Endodermal cell (in vitro differentiated cells): Measurements from ENCODE around the gene SLC22A2. TPM values are rescaled to one million over a fixed set of nuclear protein-coding genes. Genes with fewer than 3 reads are reported as not detected.
"Not testable (repeated sequence)": the region's sequence is repeated elsewhere in the genome, so short reads cannot be mapped to it uniquely, and the experiment has no call there.

ENCODE experiments used
- DNase-seq: peaks from one replicate; pipeline ENCODE4 v3.0.0-alpha.2; 2017
- H3K27ac ChIP-seq: 2 replicates; pipeline ENCODE4 v1.5.1; 2013; ENCODE audit warnings: mild to moderate bottlenecking, low read depth, low read length, moderate library complexity
- H3K27me3 ChIP-seq: 2 replicates; pipeline ENCODE4 v1.6.1; 2013; ENCODE audit warnings: mild to moderate bottlenecking, low read length, moderate library complexity; ENCODE audit not compliant: insufficient read depth, control insufficient read depth, poor library complexity, severe bottlenecking
- H3K36me3 ChIP-seq: 2 replicates; pipeline ENCODE4 v1.7.0; 2013; ENCODE audit warnings: mild to moderate bottlenecking, low read length, moderate library complexity; ENCODE audit not compliant: control insufficient read depth, insufficient read depth
- H3K4me1 ChIP-seq: one replicate; pipeline ENCODE4 v1.7.0; 2013; ENCODE audit warnings: low read length; ENCODE audit not compliant: control insufficient read depth, insufficient read depth
- H3K4me3 ChIP-seq: 2 replicates; pipeline ENCODE4 v1.5.1; 2013; ENCODE audit warnings: mild to moderate bottlenecking, low read length, moderate library complexity
- H3K9ac ChIP-seq: 2 replicates; pipeline ENCODE4 v1.6.1; 2013; ENCODE audit warnings: mild to moderate bottlenecking, low read length, moderate library complexity; ENCODE audit not compliant: poor library complexity, severe bottlenecking; ENCODE audit errors: extremely low read depth
- H3K9me3 ChIP-seq: 2 replicates; pipeline ENCODE4 v1.6.1; 2013; ENCODE audit warnings: mild to moderate bottlenecking, low read length, moderate library complexity; ENCODE audit not compliant: control insufficient read depth
- H3K27ac Mint-ChIP-seq: 2 replicates; pipeline ENCODE4 v1.8.0; 2020; ENCODE audit warnings: mixed read lengths
- H3K27me3 Mint-ChIP-seq: 2 replicates; pipeline ENCODE4 v1.8.0; 2021; ENCODE audit warnings: mild to moderate bottlenecking, mixed read lengths; ENCODE audit not compliant: insufficient read depth
- H3K36me3 Mint-ChIP-seq: 2 replicates; pipeline ENCODE4 v1.8.0; 2020; ENCODE audit warnings: low read depth, mixed read lengths
- H3K4me1 Mint-ChIP-seq: 2 replicates; pipeline ENCODE4 v1.8.0; 2020; ENCODE audit warnings: mixed read lengths
- H3K4me3 Mint-ChIP-seq: 2 replicates; pipeline ENCODE4 v1.8.0; 2020; ENCODE audit warnings: mild to moderate bottlenecking, moderate library complexity, mixed read lengths
- H3K9me3 Mint-ChIP-seq: 2 replicates; pipeline ENCODE4 v1.8.0; 2020; ENCODE audit warnings: mild to moderate bottlenecking, mixed read lengths
- WGBS, 2 experiments: methylation state at CpG; one replicate each; pipeline versions ENCODE4 v1.1.5 to v1.1.7; 2013; ENCODE audit warnings: missing lambda C conversion rate in 2 of 2, mixed read lengths in 1 of 2; ENCODE audit not compliant: insufficient coverage in 1 of 2, insufficient read length in 1 of 2; 5-methylcytosine and 5-hydroxymethylcytosine counted together
- total RNA-seq, 2 donors: library from RNA; stranded (reverse); fragmentation: NEBNext Ultra II Directional in 1 of 2; extraction: Animal tissue kit (Norgen Biotek cat#: 25700) in 1 of 2; gene quantifications; 2 replicates in 1 of 2; 3 replicates in 1 of 2; pipeline ENCODE4 v1.2.1, GENCODE V29; 2021
- TF ChIP-seq, protein P1 (sequence below): fragments of 200-600 bp; sonication (generic); conservative IDR thresholded peaks from 2 replicates; pipeline ENCODE4 v1.5.0; 2021; ENCODE audit warnings: antibody characterized with exemption, mild to moderate bottlenecking

The SLC22A2 gene
- total RNA-seq, 2 donors from 2014 or later, result 0.64 to 1.00 TPM

DNA sequence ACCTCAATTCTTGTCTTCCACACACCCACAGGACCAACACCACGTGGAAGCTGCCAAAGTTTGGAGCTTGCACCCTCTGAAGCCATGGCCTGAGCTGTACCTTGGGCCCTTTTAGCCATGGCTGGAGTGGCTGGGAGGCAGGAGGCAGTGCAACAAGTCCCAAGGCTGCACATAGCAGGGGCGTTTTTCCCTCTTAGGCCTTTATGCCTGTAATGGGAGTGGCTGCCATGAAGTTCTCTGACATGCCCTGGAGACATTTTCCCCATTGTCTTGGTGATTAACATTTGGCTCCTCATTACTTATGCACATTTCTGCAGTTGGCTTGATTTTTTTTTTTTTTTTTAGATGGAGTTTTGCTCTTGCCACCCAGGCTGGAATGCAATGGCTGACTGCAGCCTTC lies 45.2 kb upstream of the SLC22A2 start:
- no peak overlapping the region for H3K27ac Mint-ChIP-seq
- peaks cover 43% of the 10 kb centered on the region for H3K9me3 Mint-ChIP-seq
- H3K4me3 Mint-ChIP-seq, result no peak overlapping the region
- no peaks in the 10 kb centered on the region for H3K27me3 ChIP-seq
- H3K27ac ChIP-seq, result no peak overlapping the region
- H3K4me1 Mint-ChIP-seq, result peaks cover 20% of the 10 kb centered on the region
- no peaks in the 10 kb centered on the region for H3K36me3 ChIP-seq
- peaks cover 4% of the 10 kb centered on the region for H3K36me3 Mint-ChIP-seq
- WGBS, 2 experiments, result 67 to 91% methylated on average over 1 to 2 of the region's 2 CpGs
- H3K9me3 ChIP-seq, result peaks cover 33% of the 10 kb centered on the region
- TF ChIP-seq, protein P1, sequence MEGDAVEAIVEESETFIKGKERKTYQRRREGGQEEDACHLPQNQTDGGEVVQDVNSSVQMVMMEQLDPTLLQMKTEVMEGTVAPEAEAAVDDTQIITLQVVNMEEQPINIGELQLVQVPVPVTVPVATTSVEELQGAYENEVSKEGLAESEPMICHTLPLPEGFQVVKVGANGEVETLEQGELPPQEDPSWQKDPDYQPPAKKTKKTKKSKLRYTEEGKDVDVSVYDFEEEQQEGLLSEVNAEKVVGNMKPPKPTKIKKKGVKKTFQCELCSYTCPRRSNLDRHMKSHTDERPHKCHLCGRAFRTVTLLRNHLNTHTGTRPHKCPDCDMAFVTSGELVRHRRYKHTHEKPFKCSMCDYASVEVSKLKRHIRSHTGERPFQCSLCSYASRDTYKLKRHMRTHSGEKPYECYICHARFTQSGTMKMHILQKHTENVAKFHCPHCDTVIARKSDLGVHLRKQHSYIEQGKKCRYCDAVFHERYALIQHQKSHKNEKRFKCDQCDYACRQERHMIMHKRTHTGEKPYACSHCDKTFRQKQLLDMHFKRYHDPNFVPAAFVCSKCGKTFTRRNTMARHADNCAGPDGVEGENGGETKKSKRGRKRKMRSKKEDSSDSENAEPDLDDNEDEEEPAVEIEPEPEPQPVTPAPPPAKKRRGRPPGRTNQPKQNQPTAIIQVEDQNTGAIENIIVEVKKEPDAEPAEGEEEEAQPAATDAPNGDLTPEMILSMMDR, result no peak
- H3K27me3 Mint-ChIP-seq, result no peaks in the 10 kb centered on the region
- H3K4me1 ChIP-seq, result peaks cover 14% of the 10 kb centered on the region
- no peak overlapping the region for H3K9ac ChIP-seq
- H3K4me3 ChIP-seq, result peak overlapping the region; percentile 50
- DNase-seq, result no peak

GRCh38 chr6:160302431-160303082 lies 43.9 kb upstream of the SLC22A2 start:
- H3K36me3 ChIP-seq, H3K36me3 Mint-ChIP-seq, H3K9ac ChIP-seq, H3K4me3 Mint-ChIP-seq, DNase-seq, H3K27me3 Mint-ChIP-seq, H3K27me3 ChIP-seq, H3K27ac ChIP-seq: not testable (repeated sequence)
- H3K4me3 ChIP-seq, result peak overlapping the region; percentile 18
- 75% methylated on average over 2 of the region's 2 CpGs; no CpG with 5 or more reads in 1 of the 2 experiments for WGBS, 2 experiments
- Mint-ChIP-seq H3K27ac (peak overlapping the region; percentile 74), H3K9me3 (peaks cover 34% of the 10 kb centered on the region), H3K4me1 (peaks cover 20% of the 10 kb centered on the region)
- peaks cover 14% of the 10 kb centered on the region for H3K4me1 ChIP-seq
- H3K9me3 ChIP-seq, result peaks cover 33% of the 10 kb centered on the region

- DNase-seq, result no peak
- Histone ChIP-seq H3K4me1 (peaks cover 14% of the 10 kb centered on the region), H3K4me3 (no peak overlapping the region), H3K36me3 (no peaks in the 10 kb centered on the region), H3K9ac (no peak overlapping the region), H3K27me3 (no peaks in the 10 kb centered on the region), H3K9me3 (peaks cover 33% of the 10 kb centered on the region), H3K27ac (no peak overlapping the region)
- Mint-ChIP-seq H3K4me3 (no peak overlapping the region), H3K9me3 (peaks cover 34% of the 10 kb centered on the region), H3K27me3 (no peaks in the 10 kb centered on the region), H3K27ac (no peak overlapping the region), H3K36me3 (peaks cover 4% of the 10 kb centered on the region), H3K4me1 (peaks cover 26% of the 10 kb centered on the region)
- TF ChIP-seq, protein P1, result no peak
- whole genome bisulfite sequencing, 2 experiments, result 94 to 100% methylated on average over 3 to 4 of the region's 4 CpGs
These were observed 42.7 kb upstream of the SLC22A2 start for GRCh38 chr6:160301339-160301738.
